Measurements from ENCODE around the gene MICAL3.

- TF ChIP-seq, protein P1, sequence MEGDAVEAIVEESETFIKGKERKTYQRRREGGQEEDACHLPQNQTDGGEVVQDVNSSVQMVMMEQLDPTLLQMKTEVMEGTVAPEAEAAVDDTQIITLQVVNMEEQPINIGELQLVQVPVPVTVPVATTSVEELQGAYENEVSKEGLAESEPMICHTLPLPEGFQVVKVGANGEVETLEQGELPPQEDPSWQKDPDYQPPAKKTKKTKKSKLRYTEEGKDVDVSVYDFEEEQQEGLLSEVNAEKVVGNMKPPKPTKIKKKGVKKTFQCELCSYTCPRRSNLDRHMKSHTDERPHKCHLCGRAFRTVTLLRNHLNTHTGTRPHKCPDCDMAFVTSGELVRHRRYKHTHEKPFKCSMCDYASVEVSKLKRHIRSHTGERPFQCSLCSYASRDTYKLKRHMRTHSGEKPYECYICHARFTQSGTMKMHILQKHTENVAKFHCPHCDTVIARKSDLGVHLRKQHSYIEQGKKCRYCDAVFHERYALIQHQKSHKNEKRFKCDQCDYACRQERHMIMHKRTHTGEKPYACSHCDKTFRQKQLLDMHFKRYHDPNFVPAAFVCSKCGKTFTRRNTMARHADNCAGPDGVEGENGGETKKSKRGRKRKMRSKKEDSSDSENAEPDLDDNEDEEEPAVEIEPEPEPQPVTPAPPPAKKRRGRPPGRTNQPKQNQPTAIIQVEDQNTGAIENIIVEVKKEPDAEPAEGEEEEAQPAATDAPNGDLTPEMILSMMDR (IDR thresholded peaks at IDR 0.05), result no peak
- TF ChIP-seq POLR2A (IDR thresholded peaks at IDR 0.05), result no peak
Observed at GRCh38 chr22:17764036-17764435, 260.3 kb downstream of the MICAL3 start.
